Thyroid gland (tissue), 4 donors: ENCODE data around the gene GPC5.

Source experiments
- POLR2A ChIP-seq, 2 donors: fragments of 450-650 bp; IDR thresholded peaks; one replicate each; pipeline ENCODE4 v1.6.1; 2017; ENCODE audit warnings: antibody characterized with exemption in 2 of 2, mild to moderate bottlenecking in 2 of 2, moderate library complexity in 1 of 2
- TF ChIP-seq, protein P1 (sequence below), 6 experiments: fragments of 200-600 bp in 3 of 6; fragments of 450-650 bp in 3 of 6; sonication (generic) in 3 of 6; IDR thresholded peaks; one replicate each; pipeline ENCODE4 v1.5.1; 2016 to 2019; ENCODE audit warnings: antibody characterized with exemption in 6 of 6, mild to moderate bottlenecking in 2 of 6, inconsistent platforms in 1 of 6, moderate library complexity in 1 of 6

DNA sequence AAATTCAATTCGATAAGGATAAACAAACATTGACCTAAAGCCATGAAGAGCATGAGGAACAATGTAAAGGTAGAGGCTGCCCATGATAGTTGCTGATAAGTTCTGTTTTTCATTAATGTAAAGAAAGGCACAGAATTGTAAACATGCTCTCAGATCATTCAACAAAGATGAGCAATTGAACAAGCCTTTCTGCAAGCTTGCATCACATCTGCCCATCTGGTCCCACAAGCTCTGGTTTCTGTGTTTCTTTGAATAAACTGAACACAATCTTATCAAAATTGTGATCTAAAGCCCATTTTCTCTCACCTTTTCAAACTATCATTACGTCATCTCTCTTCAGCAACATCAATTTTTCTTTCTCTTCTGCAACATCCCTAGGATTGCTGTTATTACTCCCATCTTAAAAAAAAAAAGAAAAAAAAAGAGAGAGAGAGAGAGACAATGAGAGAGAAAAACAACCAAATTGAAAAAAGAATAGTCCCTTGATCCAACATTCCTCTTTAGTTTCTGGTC is 1340.9 kb downstream of the GPC5 start:
- TF ChIP-seq, protein P1, sequence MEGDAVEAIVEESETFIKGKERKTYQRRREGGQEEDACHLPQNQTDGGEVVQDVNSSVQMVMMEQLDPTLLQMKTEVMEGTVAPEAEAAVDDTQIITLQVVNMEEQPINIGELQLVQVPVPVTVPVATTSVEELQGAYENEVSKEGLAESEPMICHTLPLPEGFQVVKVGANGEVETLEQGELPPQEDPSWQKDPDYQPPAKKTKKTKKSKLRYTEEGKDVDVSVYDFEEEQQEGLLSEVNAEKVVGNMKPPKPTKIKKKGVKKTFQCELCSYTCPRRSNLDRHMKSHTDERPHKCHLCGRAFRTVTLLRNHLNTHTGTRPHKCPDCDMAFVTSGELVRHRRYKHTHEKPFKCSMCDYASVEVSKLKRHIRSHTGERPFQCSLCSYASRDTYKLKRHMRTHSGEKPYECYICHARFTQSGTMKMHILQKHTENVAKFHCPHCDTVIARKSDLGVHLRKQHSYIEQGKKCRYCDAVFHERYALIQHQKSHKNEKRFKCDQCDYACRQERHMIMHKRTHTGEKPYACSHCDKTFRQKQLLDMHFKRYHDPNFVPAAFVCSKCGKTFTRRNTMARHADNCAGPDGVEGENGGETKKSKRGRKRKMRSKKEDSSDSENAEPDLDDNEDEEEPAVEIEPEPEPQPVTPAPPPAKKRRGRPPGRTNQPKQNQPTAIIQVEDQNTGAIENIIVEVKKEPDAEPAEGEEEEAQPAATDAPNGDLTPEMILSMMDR (IDR thresholded peaks at IDR 0.05), result no peak
- no peak for TF ChIP-seq POLR2A (IDR thresholded peaks at IDR 0.05)
